GM11168 (cell line): ENCODE data around the gene ADPRHL1.

Experiments used
- in situ Hi-C: fragments of 300-500 bp; cut with MboI; formaldehyde crosslinking; loops from one replicate; pipeline ENCODE4 v1.12.0; 2022; ENCODE audit warnings: low sequenced_read_pairs; ENCODE audit not compliant: unreplicated experiment

Gene ADPRHL1

GRCh38 chr13:113420232-113420631 lies 33.1 kb downstream of the ADPRHL1 start:
- in situ Hi-C loops, result no loop called here

GRCh38 chr13:113419531-113420193 lies 33.6 kb downstream of the ADPRHL1 start:
- in situ Hi-C loops, result no loop called here

GRCh38 chr13:113418722-113419049 lies 34.6 kb downstream of the ADPRHL1 start:
- in situ Hi-C loops, result no loop called here

GRCh38 chr13:113417836-113418721 lies 35.2 kb downstream of the ADPRHL1 start:
- in situ Hi-C loops, result no loop called here

GRCh38 chr13:113417008-113417751 lies 36.1 kb downstream of the ADPRHL1 start:
- in situ Hi-C loops, result no loop called here

GRCh38 chr13:113415825-113416224 lies 37.5 kb downstream of the ADPRHL1 start:
- in situ Hi-C loops, result no loop called here

GRCh38 chr13:113415032-113415431 lies 38.3 kb downstream of the ADPRHL1 start:
- in situ Hi-C loops, result no loop called here

- in situ Hi-C loops, result no loop called here
These were observed 39.0 kb downstream of the ADPRHL1 start for GRCh38 chr13:113414335-113414734.

- in situ Hi-C loops, result no loop called here
These were observed 39.4 kb downstream of the ADPRHL1 start for GRCh38 chr13:113413898-113414282.

- in situ Hi-C loops, result no loop called here
These were observed 40.0 kb downstream of the ADPRHL1 start for GRCh38 chr13:113413178-113413897.

- in situ Hi-C loops, result no loop called here
These were observed 40.8 kb downstream of the ADPRHL1 start for GRCh38 chr13:113412440-113412839.

- in situ Hi-C loops, result no loop called here
These were observed 41.9 kb downstream of the ADPRHL1 start for GRCh38 chr13:113411216-113412023.

- in situ Hi-C loops, result no loop called here
These were observed 42.7 kb downstream of the ADPRHL1 start for GRCh38 chr13:113410472-113411201.

GRCh38 chr13:113408562-113408961 lies 44.7 kb downstream of the ADPRHL1 start:
- in situ Hi-C loops, result no loop called here

GRCh38 chr13:113407531-113408393 lies 45.5 kb downstream of the ADPRHL1 start:
- in situ Hi-C loops, result no loop called here

- in situ Hi-C loops, result no loop called here
These were observed 46.2 kb downstream of the ADPRHL1 start for GRCh38 chr13:113407103-113407530.

GRCh38 chr13:113406321-113407102 lies 46.8 kb downstream of the ADPRHL1 start:
- in situ Hi-C loops, result no loop called here
